ENCODE measurements around the gene SF3B2.

The SF3B2 gene

DNA sequence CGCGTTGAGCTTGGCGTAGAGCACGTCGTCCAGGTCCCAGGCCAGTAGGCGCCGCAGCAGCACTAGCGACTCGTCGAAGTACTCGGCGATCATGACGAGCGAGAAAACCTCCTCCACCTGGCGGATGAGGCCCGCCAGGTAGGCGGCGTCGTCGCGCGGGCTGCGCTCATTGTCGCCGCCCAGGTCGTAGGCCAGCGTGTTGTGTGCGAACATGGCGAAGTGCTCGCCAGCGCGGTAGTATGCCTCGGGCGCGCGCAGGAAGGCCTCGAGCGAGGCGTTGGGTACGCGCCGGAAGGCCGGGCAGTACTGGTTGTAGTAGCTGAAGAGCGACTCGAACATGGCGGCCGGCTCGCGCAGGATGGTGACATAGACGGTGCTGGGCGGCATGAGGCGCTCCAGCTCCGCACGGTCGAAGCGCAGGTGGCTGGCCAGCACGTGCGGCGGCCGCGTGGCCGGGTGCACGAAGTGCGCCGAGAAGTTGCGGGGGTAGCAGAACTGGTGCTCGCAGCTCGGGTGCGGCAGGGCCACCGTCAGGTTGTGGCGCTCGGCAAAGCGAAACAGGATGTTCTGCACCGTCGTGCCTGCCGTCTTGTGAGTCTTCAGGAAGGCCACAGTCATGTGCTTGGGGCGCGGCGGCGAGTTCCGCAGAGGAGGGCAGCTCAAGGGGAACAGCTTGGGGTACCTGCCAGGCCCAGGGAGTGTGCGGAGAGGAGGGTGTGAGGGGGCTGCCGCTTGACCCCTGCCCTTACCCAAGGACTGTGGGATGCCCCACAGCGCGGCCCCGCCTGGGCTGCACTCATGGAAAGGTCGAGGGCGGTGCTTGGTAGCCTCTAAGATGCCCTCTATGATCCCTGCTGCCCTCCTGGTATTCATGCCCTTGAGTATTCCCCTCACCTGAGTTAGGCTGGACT, 8.9 kb upstream of the SF3B2 start:
- H3K9ac ChIP-seq (ENCODE audit: low read length), result no peak overlapping the region
- no peak overlapping the region for H3K23ac ChIP-seq (ENCODE audit: low read length)
- no peak overlapping the region for H3K4ac ChIP-seq (ENCODE audit: low read depth, low read length)
- no peak overlapping the region for H3K4me2 ChIP-seq (ENCODE audit: low read length)
- DNase-seq, result no peak
- H3K27ac ChIP-seq (ENCODE audit: low read depth, low read length), result no peak overlapping the region
- H3K27me3 ChIP-seq (ENCODE audit: insufficient read depth, low read length, poor library complexity), result no peaks in the 10 kb centered on the region
- H2AK5ac ChIP-seq (ENCODE audit: low read length), result no peak overlapping the region
- H3K18ac ChIP-seq (ENCODE audit: low read length), result no peak overlapping the region
- H2BK5ac ChIP-seq (ENCODE audit: low read length), result no peak overlapping the region
- no peak overlapping the region for H2BK15ac ChIP-seq (replicated peaks; ENCODE audit: low read depth)
- WGBS (ENCODE audit: extremely low coverage, insufficient coverage, low lambda C conversion rate), result no CpG with 5 or more reads among the region's 88 CpGs
- no peak overlapping the region for H4K5ac ChIP-seq (ENCODE audit: low read length)
- H3K79me1 ChIP-seq (ENCODE audit: low read length), result no peaks in the 10 kb centered on the region
- H3K4me3 ChIP-seq (ENCODE audit: low read length), result no peak overlapping the region
- H3K79me2 ChIP-seq (ENCODE audit: control insufficient read depth, insufficient read depth, low read length), result no peaks in the 10 kb centered on the region
- no peak overlapping the region for H2BK120ac ChIP-seq (ENCODE audit: low read depth, low read length)
- no peak overlapping the region for H3K56ac ChIP-seq (ENCODE audit: low read length)
- no peak overlapping the region for H4K8ac ChIP-seq (ENCODE audit: low read depth, low read length)
- no peaks in the 10 kb centered on the region for H3K36me3 ChIP-seq (ENCODE audit: control insufficient read depth, insufficient read depth, low read length)
- no peaks in the 10 kb centered on the region for H3K4me1 ChIP-seq (ENCODE audit: control insufficient read depth, low read depth, low read length)

- Histone ChIP-seq H3K4me3 (ENCODE audit: low read length) (no peak overlapping the region), H3K9ac (ENCODE audit: low read length) (no peak overlapping the region), H3K56ac (ENCODE audit: low read length) (no peak overlapping the region), H3K4ac (ENCODE audit: low read depth, low read length) (no peak overlapping the region), H4K8ac (ENCODE audit: low read depth, low read length) (no peak overlapping the region), H3K79me1 (ENCODE audit: low read length) (no peaks in the 10 kb centered on the region), H2AK5ac (ENCODE audit: low read length) (no peak overlapping the region), H2BK120ac (ENCODE audit: low read depth, low read length) (no peak overlapping the region), H3K23ac (ENCODE audit: low read length) (no peak overlapping the region), H4K5ac (ENCODE audit: low read length) (no peak overlapping the region), H3K27me3 (ENCODE audit: insufficient read depth, low read length, poor library complexity) (no peaks in the 10 kb centered on the region), H2BK5ac (ENCODE audit: low read length) (no peak overlapping the region), H3K4me2 (ENCODE audit: low read length) (no peak overlapping the region), H2BK15ac (replicated peaks; ENCODE audit: low read depth) (no peak overlapping the region), H3K4me1 (ENCODE audit: control insufficient read depth, low read depth, low read length) (no peaks in the 10 kb centered on the region), H3K79me2 (ENCODE audit: control insufficient read depth, insufficient read depth, low read length) (no peaks in the 10 kb centered on the region), H3K27ac (ENCODE audit: low read depth, low read length) (no peak overlapping the region), H3K36me3 (ENCODE audit: control insufficient read depth, insufficient read depth, low read length) (no peaks in the 10 kb centered on the region), H3K18ac (ENCODE audit: low read length) (no peak overlapping the region)
- no peak for DNase-seq
- no CpG with 5 or more reads among the region's 6 CpGs for WGBS (ENCODE audit: extremely low coverage, insufficient coverage, low lambda C conversion rate)
Measured at GRCh38 chr11:66044757-66045156, 7.4 kb upstream of the SF3B2 start.

GRCh38 chr11:66045177-66045639, 7.0 kb upstream of the SF3B2 start:
- Histone ChIP-seq H3K9ac (ENCODE audit: low read length) (no peak overlapping the region), H3K18ac (ENCODE audit: low read length) (no peak overlapping the region), H3K4me2 (ENCODE audit: low read length) (no peak overlapping the region), H3K27ac (ENCODE audit: low read depth, low read length) (no peak overlapping the region), H3K4ac (ENCODE audit: low read depth, low read length) (no peak overlapping the region), H4K5ac (ENCODE audit: low read length) (no peak overlapping the region), H3K56ac (ENCODE audit: low read length) (no peak overlapping the region), H3K79me2 (ENCODE audit: control insufficient read depth, insufficient read depth, low read length) (no peaks in the 10 kb centered on the region), H3K23ac (ENCODE audit: low read length) (no peak overlapping the region), H2BK120ac (ENCODE audit: low read depth, low read length) (no peak overlapping the region), H3K4me1 (ENCODE audit: control insufficient read depth, low read depth, low read length) (no peaks in the 10 kb centered on the region), H2AK5ac (ENCODE audit: low read length) (no peak overlapping the region), H2BK15ac (replicated peaks; ENCODE audit: low read depth) (no peak overlapping the region), H3K36me3 (ENCODE audit: control insufficient read depth, insufficient read depth, low read length) (no peaks in the 10 kb centered on the region), H3K79me1 (ENCODE audit: low read length) (no peaks in the 10 kb centered on the region), H3K27me3 (ENCODE audit: insufficient read depth, low read length, poor library complexity) (no peaks in the 10 kb centered on the region), H3K4me3 (ENCODE audit: low read length) (no peak overlapping the region), H4K8ac (ENCODE audit: low read depth, low read length) (no peak overlapping the region), H2BK5ac (ENCODE audit: low read length) (no peak overlapping the region)
- DNase-seq, result peak; percentile 91
- WGBS (ENCODE audit: extremely low coverage, insufficient coverage, low lambda C conversion rate), result no CpG with 5 or more reads among the region's 11 CpGs

- Histone ChIP-seq H2BK5ac (ENCODE audit: low read length) (no peak overlapping the region), H3K18ac (ENCODE audit: low read length) (no peak overlapping the region), H3K36me3 (ENCODE audit: control insufficient read depth, insufficient read depth, low read length) (no peaks in the 10 kb centered on the region), H4K8ac (ENCODE audit: low read depth, low read length) (no peak overlapping the region), H2BK120ac (ENCODE audit: low read depth, low read length) (no peak overlapping the region), H3K4me3 (ENCODE audit: low read length) (no peak overlapping the region), H3K27ac (ENCODE audit: low read depth, low read length) (no peak overlapping the region), H3K79me1 (ENCODE audit: low read length) (no peaks in the 10 kb centered on the region), H2AK5ac (ENCODE audit: low read length) (no peak overlapping the region), H3K56ac (ENCODE audit: low read length) (no peak overlapping the region), H2BK15ac (replicated peaks; ENCODE audit: low read depth) (no peak overlapping the region), H3K4me1 (ENCODE audit: control insufficient read depth, low read depth, low read length) (peaks cover 2% of the 10 kb centered on the region), H3K4ac (ENCODE audit: low read depth, low read length) (no peak overlapping the region), H3K4me2 (ENCODE audit: low read length) (no peak overlapping the region), H4K5ac (ENCODE audit: low read length) (no peak overlapping the region), H3K23ac (ENCODE audit: low read length) (no peak overlapping the region), H3K79me2 (ENCODE audit: control insufficient read depth, insufficient read depth, low read length) (no peaks in the 10 kb centered on the region), H3K27me3 (ENCODE audit: insufficient read depth, low read length, poor library complexity) (no peaks in the 10 kb centered on the region), H3K9ac (ENCODE audit: low read length) (no peak overlapping the region)
- WGBS (ENCODE audit: extremely low coverage, insufficient coverage, low lambda C conversion rate), result no CpG with 5 or more reads among the region's 3 CpGs
- DNase-seq, result no peak
Measured at GRCh38 chr11:66046901-66047300, 5.3 kb upstream of the SF3B2 start.

GRCh38 chr11:66047541-66048365, 4.4 kb upstream of the SF3B2 start:
- no peaks in the 10 kb centered on the region for H3K36me3 ChIP-seq (ENCODE audit: control insufficient read depth, insufficient read depth, low read length)
- H2BK120ac ChIP-seq (ENCODE audit: low read depth, low read length), result no peak overlapping the region
- no peaks in the 10 kb centered on the region for H3K27me3 ChIP-seq (ENCODE audit: insufficient read depth, low read length, poor library complexity)
- no peak overlapping the region for H3K18ac ChIP-seq (ENCODE audit: low read length)
- DNase-seq, result no peak
- no peak overlapping the region for H3K9ac ChIP-seq (ENCODE audit: low read length)
- no peak overlapping the region for H4K8ac ChIP-seq (ENCODE audit: low read depth, low read length)
- no peak overlapping the region for H3K4me2 ChIP-seq (ENCODE audit: low read length)
- no peak overlapping the region for H2BK5ac ChIP-seq (ENCODE audit: low read length)
- H3K79me2 ChIP-seq (ENCODE audit: control insufficient read depth, insufficient read depth, low read length), result peaks cover 6% of the 10 kb centered on the region
- no peak overlapping the region for H2BK15ac ChIP-seq (replicated peaks; ENCODE audit: low read depth)
- H3K79me1 ChIP-seq (ENCODE audit: low read length), result no peaks in the 10 kb centered on the region
- H3K27ac ChIP-seq (ENCODE audit: low read depth, low read length), result no peak overlapping the region
- H3K4me3 ChIP-seq (ENCODE audit: low read length), result no peak overlapping the region
- no peak overlapping the region for H3K56ac ChIP-seq (ENCODE audit: low read length)
- H2AK5ac ChIP-seq (ENCODE audit: low read length), result no peak overlapping the region
- peaks cover 2% of the 10 kb centered on the region for H3K4me1 ChIP-seq (ENCODE audit: control insufficient read depth, low read depth, low read length)
- no CpG with 5 or more reads among the region's 11 CpGs for WGBS (ENCODE audit: extremely low coverage, insufficient coverage, low lambda C conversion rate)
- no peak overlapping the region for H4K5ac ChIP-seq (ENCODE audit: low read length)
- H3K4ac ChIP-seq (ENCODE audit: low read depth, low read length), result no peak overlapping the region
- H3K23ac ChIP-seq (ENCODE audit: low read length), result no peak overlapping the region

Measured in mesendoderm (in vitro differentiated cells).